Activated B cell treated with CpG ODN at 0.5 μM for 24 hours (primary cell): ENCODE measurements around the gene ANAPC16. TPM values are rescaled to one million over a fixed set of nuclear protein-coding genes. Genes with fewer than 3 reads are reported as not detected.

Experiments used
- ATAC-seq: fragments of 200-7000 bp; cut with Tn5 transposase; one replicate; pipeline ENCODE4 v1.10.0; 2021; ENCODE audit warnings: low read depth, mild to moderate bottlenecking, moderate library complexity
- CTCF ChIA-PET: fragments of 350-600 bp; sonication (Branson Sonifier 250); formaldehyde crosslinking; loops from one replicate; lab custom pipeline; 2021; ENCODE audit warnings: antibody characterized with exemption; lab: Charles Lee
- POLR2A ChIA-PET: fragments of 350-600 bp; sonication (Branson Sonifier 250); formaldehyde crosslinking; loops from one replicate; lab custom pipeline; 2021; ENCODE audit warnings: antibody characterized with exemption; lab: Charles Lee
- DNase-seq: peaks from one replicate; pipeline ENCODE4 v3.0.0; 2022
- H3K27ac Mint-ChIP-seq: one replicate; pipeline ENCODE4 v1.8.0; 2020; ENCODE audit warnings: mixed read lengths
- H3K27me3 Mint-ChIP-seq: one replicate; pipeline ENCODE4 v1.8.0; 2021; ENCODE audit warnings: mixed read lengths
- H3K36me3 Mint-ChIP-seq: one replicate; pipeline ENCODE4 v1.8.0; 2021; ENCODE audit warnings: low read depth, mixed read lengths
- H3K4me1 Mint-ChIP-seq: one replicate; pipeline ENCODE4 v1.8.0; 2021; ENCODE audit warnings: mixed read lengths
- H3K4me3 Mint-ChIP-seq: one replicate; pipeline ENCODE4 v1.8.0; 2020; ENCODE audit warnings: mild to moderate bottlenecking, mixed read lengths
- H3K9me3 Mint-ChIP-seq: one replicate; pipeline ENCODE4 v1.8.0; 2020; ENCODE audit warnings: mixed read lengths
- CTCF ChIP-seq: fragments of 200-600 bp; IDR thresholded peaks from one replicate; pipeline ENCODE4 v1.8.0; 2022; ENCODE audit warnings: antibody characterized with exemption, mild to moderate bottlenecking
- intact Hi-C: fragments of 100-400 bp; cut with micrococcal nuclease; formaldehyde crosslinking; loops from one replicate; pipeline ENCODE4 v1.15.1; 2024
- total RNA-seq: library from RNA; stranded (reverse); gene quantifications from 2 replicates; pipeline ENCODE4 v1.2.3, GENCODE V29; 2022

ANAPC16 gene
- total RNA-seq, 1 donor from 2014 or later, result 137 TPM

- intact Hi-C loops, result no loop called here
- ATAC-seq, result no peak
- peaks cover 43% of the 10 kb centered on the region for H3K4me1 Mint-ChIP-seq
- no peaks in the 10 kb centered on the region for H3K27me3 Mint-ChIP-seq
- CTCF ChIA-PET, result interaction anchor here (1.4 kb wide), 1 partner anchor 98 kb away, joined by 5 read pairs; no protein-coding TSS in a partner anchor
- no peak for TF ChIP-seq CTCF
- H3K36me3 Mint-ChIP-seq, result peaks cover 36% of the 10 kb centered on the region
- H3K27ac Mint-ChIP-seq, result peak overlapping the region; percentile 68
- DNase-seq, result no peak
- no peaks in the 10 kb centered on the region for H3K9me3 Mint-ChIP-seq
- POLR2A ChIA-PET, result interaction anchor here (0.6 to 2.0 kb wide), 3 partner anchors 15 to 94 kb away, joined by 3 to 9 read pairs (median 4); partner anchors contain the start of gene DDIT4
- no peak overlapping the region for H3K4me3 Mint-ChIP-seq
Measured at GRCh38 chr10:72239409-72239808, 23.6 kb downstream of the ANAPC16 start.

GRCh38 chr10:72240371-72240770 is 24.6 kb downstream of the ANAPC16 start:
- DNase-seq (no peak), ATAC-seq (no peak)
- TF ChIP-seq CTCF, result no peak
- H3K27me3 Mint-ChIP-seq, result no peaks in the 10 kb centered on the region
- peaks cover 29% of the 10 kb centered on the region for H3K36me3 Mint-ChIP-seq
- H3K4me1 Mint-ChIP-seq, result peaks cover 52% of the 10 kb centered on the region
- H3K4me3 Mint-ChIP-seq, result no peak overlapping the region
- H3K27ac Mint-ChIP-seq, result no peak overlapping the region
- intact Hi-C loops, result no loop called here
- CTCF ChIA-PET, result interaction anchor here (1.4 kb wide), 1 partner anchor 97 kb away, joined by 5 read pairs; no protein-coding TSS in a partner anchor
- POLR2A ChIA-PET, result interaction anchor here (0.6 to 2.6 kb wide), 8 partner anchors 21 to 94 kb away, joined by 3 to 15 read pairs (median 7); partner anchors contain the start of genes ANAPC16, ASCC1 and DDIT4
- H3K9me3 Mint-ChIP-seq, result no peaks in the 10 kb centered on the region

- H3K27ac Mint-ChIP-seq, result peak overlapping the region; percentile 46
- no peak for DNase-seq
Measured at GRCh38 chr10:72241691-72242252, 26.0 kb downstream of the ANAPC16 start.

GRCh38 chr10:72242675-72243074 is 26.9 kb downstream of the ANAPC16 start:
- DNase-seq (no peak), ATAC-seq (peak; percentile 47)
- intact Hi-C loops, result no loop called here
- Mint-ChIP-seq H3K4me1 (peaks cover 72% of the 10 kb centered on the region), H3K27me3 (no peaks in the 10 kb centered on the region), H3K9me3 (no peaks in the 10 kb centered on the region), H3K4me3 (peak overlapping the region; percentile 13), H3K27ac (peak overlapping the region; percentile 37), H3K36me3 (peaks cover 9% of the 10 kb centered on the region)
- TF ChIP-seq CTCF, result no peak
- POLR2A ChIA-PET, result interaction anchor here (0.7 to 10.7 kb wide), 5 partner anchors 27 to 89 kb away, joined by 3 to 155 read pairs (median 9); partner anchors contain the start of genes ANAPC16, ASCC1 and DDIT4
- CTCF ChIA-PET, result interaction anchor here (0.5 kb wide), 1 partner anchor 106 kb away, joined by 3 read pairs; no protein-coding TSS in a partner anchor

More at GRCh38 chr10:72241691-72242252, 26.0 kb downstream of the ANAPC16 start:
- H3K9me3 Mint-ChIP-seq, result no peaks in the 10 kb centered on the region
- no peaks in the 10 kb centered on the region for H3K27me3 Mint-ChIP-seq
- peaks cover 63% of the 10 kb centered on the region for H3K4me1 Mint-ChIP-seq
- POLR2A ChIA-PET, result interaction anchor here (0.6 to 10.7 kb wide), 6 partner anchors 26 to 94 kb away, joined by 3 to 155 read pairs (median 6); partner anchors contain the start of genes ANAPC16, ASCC1 and DDIT4
- intact Hi-C loops, result no loop called here
- peaks cover 16% of the 10 kb centered on the region for H3K36me3 Mint-ChIP-seq
- no peak overlapping the region for H3K4me3 Mint-ChIP-seq
- no peak for TF ChIP-seq CTCF
- no peak for ATAC-seq
- CTCF ChIA-PET, result no interaction called here

GRCh38 chr10:72243822-72244437 is 28.1 kb downstream of the ANAPC16 start:
- intact Hi-C loops, result no loop called here
- Mint-ChIP-seq H3K4me1 (peaks cover 82% of the 10 kb centered on the region), H3K27ac (peak overlapping the region; percentile 67), H3K9me3 (no peaks in the 10 kb centered on the region), H3K4me3 (no peak overlapping the region), H3K27me3 (no peaks in the 10 kb centered on the region), H3K36me3 (peaks cover 4% of the 10 kb centered on the region)
- TF ChIP-seq CTCF, result no peak
- no peak for DNase-seq
- ChIA-PET CTCF (interaction anchor here (1.1 to 1.5 kb wide), 4 partner anchors 20 to 93 kb away, joined by 3 to 4 read pairs (median 4); no protein-coding TSS in a partner anchor), POLR2A (interaction anchor here (0.5 to 10.7 kb wide), 10 partner anchors 8 to 88 kb away, joined by 3 to 155 read pairs (median 4); partner anchors contain the start of genes ANAPC16, ASCC1 and DDIT4)
- no peak for ATAC-seq
